ENCODE data around the gene FSTL4. TPM values are rescaled to one million over a fixed set of nuclear protein-coding genes. Genes with fewer than 3 reads are reported as not detected.

Gene FSTL4
- polyA plus RNA-seq, 1 of the 3 experiments (the other 2 are of a cell fraction): not detected

DNA sequence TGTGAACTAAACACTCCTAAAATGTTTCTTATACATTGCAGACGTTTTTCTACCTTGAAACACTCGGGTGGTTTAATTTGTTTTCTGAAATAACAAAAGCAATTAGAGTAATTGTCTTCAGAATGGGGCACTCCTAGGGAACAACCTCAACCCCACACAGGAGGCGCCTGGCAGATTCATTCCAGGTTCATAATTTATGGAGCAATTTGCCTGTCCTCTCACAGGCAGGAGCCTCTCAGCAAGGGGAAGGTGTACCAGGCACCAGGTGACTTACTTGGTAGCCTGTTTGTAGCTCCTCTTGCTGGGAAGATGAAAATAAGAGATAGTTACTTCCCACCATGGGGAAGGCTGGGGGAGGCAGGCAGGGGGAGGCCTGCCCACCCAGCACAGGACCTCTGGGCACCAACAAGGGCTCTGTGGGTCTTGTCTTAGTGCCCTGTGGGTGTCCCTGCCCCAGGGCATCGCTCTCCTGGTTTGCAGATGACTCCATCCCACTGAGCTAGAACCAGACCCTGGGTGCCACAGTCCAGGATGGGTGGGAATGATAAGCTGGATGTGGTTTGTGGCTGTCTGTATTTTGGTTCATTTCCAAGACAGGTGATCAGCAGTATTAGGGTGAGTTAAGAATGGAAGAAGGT, 144.4 kb downstream of the FSTL4 start:
- H3K9me2 ChIP-seq: no peaks in the 10 kb centered on the region
- no peaks in the 10 kb centered on the region for H3K9me3 ChIP-seq
- H3K36me3 ChIP-seq (replicated peaks in 1 of 2; ENCODE audit: control insufficient read depth in 1 of 2, insufficient read depth in 2 of 2, low read length in 1 of 2): no peaks in the 10 kb centered on the region
- H3K4me1 ChIP-seq (ENCODE audit: control insufficient read depth in 1 of 2, insufficient read depth in 2 of 2, low read depth in 1 of 2, low read length in 1 of 2): peaks cover 0 to 9% of the 10 kb centered on the region in 2 experiments; a peak in 1 of 4 replicates
- ChIA-PET POLR2A (no interaction called here), CTCF (interaction anchor here (1.2 kb wide), 1 partner anchor 477 kb away, joined by 3 read pairs; no protein-coding TSS in a partner anchor)
- no peak for DNase-seq
- WGBS (ENCODE audit: low lambda C conversion rate): 53% methylated on average over 3 of the region's 4 CpGs
- H3K27me3 ChIP-seq (ENCODE audit: insufficient read depth): no peaks in the 10 kb centered on the region; the same call in 1 of the 2 replicates
- no peak overlapping the region for H3K4me2 ChIP-seq
- H4K20me1 ChIP-seq (ENCODE audit: insufficient read depth): no peaks in the 10 kb centered on the region
- H3K27ac ChIP-seq (ENCODE audit: low read depth in 2 of 2, low read length in 1 of 2): no peak overlapping the region
- no peak overlapping the region for H3K9ac ChIP-seq
- TF ChIP-seq, protein P1, sequence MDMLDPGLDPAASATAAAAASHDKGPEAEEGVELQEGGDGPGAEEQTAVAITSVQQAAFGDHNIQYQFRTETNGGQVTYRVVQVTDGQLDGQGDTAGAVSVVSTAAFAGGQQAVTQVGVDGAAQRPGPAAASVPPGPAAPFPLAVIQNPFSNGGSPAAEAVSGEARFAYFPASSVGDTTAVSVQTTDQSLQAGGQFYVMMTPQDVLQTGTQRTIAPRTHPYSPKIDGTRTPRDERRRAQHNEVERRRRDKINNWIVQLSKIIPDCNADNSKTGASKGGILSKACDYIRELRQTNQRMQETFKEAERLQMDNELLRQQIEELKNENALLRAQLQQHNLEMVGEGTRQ (IDR thresholded peaks at IDR 0.05; ENCODE audit: borderline replicate concordance, low read depth, low read length): no peak
- no peak for TF ChIP-seq TAF1 (IDR thresholded peaks at IDR 0.05; ENCODE audit: borderline replicate concordance, low read depth, low read length)
- no peak for TF ChIP-seq SMC3 (IDR thresholded peaks at IDR 0.05; ENCODE audit: low read depth, low read length)
- no peak for TF ChIP-seq YY1 (IDR thresholded peaks at IDR 0.05; ENCODE audit: low read depth)
- TF ChIP-seq NFIC (IDR thresholded peaks at IDR 0.05; ENCODE audit: borderline replicate concordance): no peak
- no peak for TF ChIP-seq RXRA (IDR thresholded peaks at IDR 0.05; ENCODE audit: borderline replicate concordance, low read depth)
- TF ChIP-seq EZH2phosphoT487 (IDR thresholded peaks at IDR 0.05; ENCODE audit: borderline replicate concordance, low read depth): no peak
- no peak for TF ChIP-seq RAD21 (IDR thresholded peaks at IDR 0.05; ENCODE audit: low read length)
- TF ChIP-seq FOXJ3 (CRISPR knock-in tag; IDR thresholded peaks at IDR 0.05): no peak
- H3F3A ChIP-seq (replicated peaks; ENCODE audit: insufficient read depth): no peaks in the 10 kb centered on the region
- no peak overlapping the region for H2AFZ ChIP-seq (ENCODE audit: low read depth)
- no peaks in the 10 kb centered on the region for H3K79me2 ChIP-seq (ENCODE audit: insufficient read depth)
- H3K4me3 ChIP-seq (ENCODE audit: low read depth in 2 of 2, low read length in 1 of 2): no peak overlapping the region

DNA sequence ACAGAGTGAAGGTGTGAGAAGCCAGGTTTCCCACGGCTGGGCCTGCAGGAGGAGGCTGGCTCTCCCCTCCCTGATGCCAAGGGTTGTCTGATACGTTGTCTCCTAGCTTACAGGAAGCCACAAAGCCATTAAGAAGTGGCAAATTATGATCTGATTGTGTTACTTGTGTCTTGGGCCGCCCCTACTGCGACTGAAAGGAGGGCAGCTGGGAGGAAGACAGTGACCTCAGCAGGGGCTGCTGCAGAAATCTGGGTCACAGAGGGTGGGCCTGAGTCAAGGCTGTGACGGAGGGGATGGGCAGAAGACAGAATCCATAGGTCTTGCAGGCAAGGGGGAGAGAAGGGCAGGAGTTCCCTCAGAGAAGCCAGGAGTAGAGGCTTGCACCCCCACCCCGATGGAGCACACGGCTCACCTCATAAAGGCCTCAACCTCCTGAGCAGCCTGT, 145.0 kb downstream of the FSTL4 start:
- Histone ChIP-seq H3K79me2 (ENCODE audit: insufficient read depth) (no peaks in the 10 kb centered on the region), H3K27ac (ENCODE audit: low read depth in 2 of 2, low read length in 1 of 2) (no peak overlapping the region), H3K4me3 (ENCODE audit: low read depth in 2 of 2, low read length in 1 of 2) (no peak overlapping the region), H3K4me1 (ENCODE audit: control insufficient read depth in 1 of 2, insufficient read depth in 2 of 2, low read depth in 1 of 2, low read length in 1 of 2) (peaks cover 0 to 9% of the 10 kb centered on the region in 2 experiments; a peak in 1 of 4 replicates), H3K36me3 (replicated peaks in 1 of 2; ENCODE audit: control insufficient read depth in 1 of 2, insufficient read depth in 2 of 2, low read length in 1 of 2) (no peaks in the 10 kb centered on the region), H3F3A (replicated peaks; ENCODE audit: insufficient read depth) (no peaks in the 10 kb centered on the region), H3K27me3 (ENCODE audit: insufficient read depth) (no peaks in the 10 kb centered on the region; the same call in 1 of the 2 replicates), H3K9me3 (no peaks in the 10 kb centered on the region), H2AFZ (ENCODE audit: low read depth) (no peak overlapping the region), H3K9ac (no peak overlapping the region), H4K20me1 (ENCODE audit: insufficient read depth) (no peaks in the 10 kb centered on the region), H3K9me2 (no peaks in the 10 kb centered on the region), H3K4me2 (no peak overlapping the region)
- CTCF ChIA-PET: interaction anchor here (1.2 kb wide), 1 partner anchor 477 kb away, joined by 3 read pairs; no protein-coding TSS in a partner anchor
- POLR2A ChIA-PET: no interaction called here
- TF ChIP-seq PBX3 (IDR thresholded peaks at IDR 0.05): no peak
- no peak for TF ChIP-seq IRF3 (IDR thresholded peaks at IDR 0.05; ENCODE audit: low read depth, low read length)
- TF ChIP-seq RAD21 (IDR thresholded peaks at IDR 0.05; ENCODE audit: low read length): no peak
- TF ChIP-seq, protein P2, sequence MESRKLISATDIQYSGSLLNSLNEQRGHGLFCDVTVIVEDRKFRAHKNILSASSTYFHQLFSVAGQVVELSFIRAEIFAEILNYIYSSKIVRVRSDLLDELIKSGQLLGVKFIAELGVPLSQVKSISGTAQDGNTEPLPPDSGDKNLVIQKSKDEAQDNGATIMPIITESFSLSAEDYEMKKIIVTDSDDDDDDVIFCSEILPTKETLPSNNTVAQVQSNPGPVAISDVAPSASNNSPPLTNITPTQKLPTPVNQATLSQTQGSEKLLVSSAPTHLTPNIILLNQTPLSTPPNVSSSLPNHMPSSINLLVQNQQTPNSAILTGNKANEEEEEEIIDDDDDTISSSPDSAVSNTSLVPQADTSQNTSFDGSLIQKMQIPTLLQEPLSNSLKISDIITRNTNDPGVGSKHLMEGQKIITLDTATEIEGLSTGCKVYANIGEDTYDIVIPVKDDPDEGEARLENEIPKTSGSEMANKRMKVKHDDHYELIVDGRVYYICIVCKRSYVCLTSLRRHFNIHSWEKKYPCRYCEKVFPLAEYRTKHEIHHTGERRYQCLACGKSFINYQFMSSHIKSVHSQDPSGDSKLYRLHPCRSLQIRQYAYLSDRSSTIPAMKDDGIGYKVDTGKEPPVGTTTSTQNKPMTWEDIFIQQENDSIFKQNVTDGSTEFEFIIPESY (IDR thresholded peaks at IDR 0.05; ENCODE audit: borderline replicate concordance, low read depth): no peak
- no peak for TF ChIP-seq JUND (IDR thresholded peaks at IDR 0.05)
- no peak for TF ChIP-seq TAF1 (IDR thresholded peaks at IDR 0.05; ENCODE audit: borderline replicate concordance, low read depth, low read length)
- no peak for TF ChIP-seq YY1 (IDR thresholded peaks at IDR 0.05; ENCODE audit: low read depth)
- TF ChIP-seq CTCF (IDR thresholded peaks at IDR 0.05): no peak
- no peak for TF ChIP-seq EP300 (IDR thresholded peaks at IDR 0.05; ENCODE audit: borderline replicate concordance in 1 of 2, low read depth in 1 of 2, low read length in 1 of 2)
- no peak for TF ChIP-seq TCF12 (IDR thresholded peaks at IDR 0.05)
- no peak for TF ChIP-seq ELF1 (IDR thresholded peaks at IDR 0.05)
- TF ChIP-seq GATA2 (CRISPR knock-in tag; IDR thresholded peaks at IDR 0.05): no peak
- no peak for TF ChIP-seq NRF1 (IDR thresholded peaks at IDR 0.05; ENCODE audit: low read depth, low read length)
- no peak for TF ChIP-seq POLR2AphosphoS5 (IDR thresholded peaks at IDR 0.05; ENCODE audit: low read depth, low read length)
- no peak for DNase-seq
- WGBS (ENCODE audit: low lambda C conversion rate): 55% methylated on average over 6 of the region's 7 CpGs

Data from SK-N-SH (cell line).